Daoy (cell line): ENCODE results near the gene FASTKD3. TPM values are rescaled to one million over a fixed set of nuclear protein-coding genes. Genes with fewer than 3 reads are reported as not detected.

Experiments used
- DNase-seq: peaks from one replicate; pipeline ENCODE4 v3.0.0-alpha.2; 2015; ENCODE audit warnings: low read depth
- total RNA-seq: library from RNA; depleted of rRNA; stranded (reverse); fragments of >200 nt; shearing (Covaris generic); gene quantifications from 2 replicates; pipeline ENCODE4 v1.2.3, GENCODE V29; 2014

FASTKD3 gene
- total RNA-seq, 1 experiment from 2014 or later, result 15.5 TPM

DNA sequence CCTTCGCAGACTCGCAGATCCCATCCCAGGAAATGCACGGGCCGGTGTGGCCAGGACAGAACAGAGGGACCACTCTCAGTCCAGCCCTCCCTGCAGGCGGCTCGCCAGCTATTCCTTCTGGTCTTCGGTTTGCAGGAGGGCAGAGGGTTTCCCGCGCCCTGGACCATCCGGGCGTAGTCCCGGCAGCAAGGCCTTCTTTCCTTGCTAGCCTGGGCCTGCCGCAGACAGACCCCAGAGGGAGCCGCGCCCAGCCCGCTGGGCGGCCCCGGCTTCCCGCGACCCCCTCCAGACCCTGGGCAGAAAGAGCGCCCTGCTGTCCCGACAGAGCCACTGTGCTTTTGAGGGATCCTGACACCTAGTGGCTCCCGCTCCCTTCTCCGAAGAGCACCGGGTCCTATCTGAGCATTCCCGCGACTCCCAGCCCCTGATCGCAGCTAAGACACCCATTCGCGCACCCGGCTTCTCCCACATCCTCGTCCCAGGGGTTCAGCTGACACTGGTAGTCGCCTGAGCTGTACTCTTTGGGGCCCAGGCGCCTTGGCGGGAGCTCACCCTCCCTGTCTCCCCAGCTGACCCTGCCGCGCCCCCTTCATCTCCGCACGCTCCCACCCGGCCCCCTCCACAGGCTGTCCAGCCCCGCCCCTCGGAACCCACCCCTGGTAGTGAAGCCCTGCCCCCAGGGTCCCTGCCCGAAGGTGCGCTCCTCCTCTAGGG, 19.0 kb downstream of the FASTKD3 start:
- DNase-seq, result peak; percentile 30

GRCh38 chr5:7848296-7848695, 20.5 kb downstream of the FASTKD3 start:
- DNase-seq, result no peak

GRCh38 chr5:7846327-7846726, 22.5 kb downstream of the FASTKD3 start:
- DNase-seq, result no peak

DNA sequence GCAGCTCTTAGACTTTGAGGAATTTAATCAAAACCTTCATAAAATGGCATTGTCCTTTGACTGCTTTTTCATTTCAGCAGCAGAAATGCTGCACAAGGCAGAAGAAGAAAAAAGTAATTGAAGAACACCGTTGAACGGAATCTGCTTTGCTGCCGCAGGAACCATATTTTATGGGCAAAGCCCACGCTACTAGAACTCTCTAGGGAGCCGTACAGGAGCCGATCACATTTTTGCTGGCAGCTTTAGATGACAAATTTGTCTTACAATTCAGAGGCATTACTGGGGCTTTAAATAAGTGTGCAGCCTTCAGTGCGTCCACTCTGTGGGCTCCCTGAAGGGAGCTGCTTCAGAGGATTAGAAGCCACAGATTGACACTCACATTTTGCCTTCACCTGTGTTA, 23.3 kb downstream of the FASTKD3 start:
- DNase-seq, result no peak

DNA sequence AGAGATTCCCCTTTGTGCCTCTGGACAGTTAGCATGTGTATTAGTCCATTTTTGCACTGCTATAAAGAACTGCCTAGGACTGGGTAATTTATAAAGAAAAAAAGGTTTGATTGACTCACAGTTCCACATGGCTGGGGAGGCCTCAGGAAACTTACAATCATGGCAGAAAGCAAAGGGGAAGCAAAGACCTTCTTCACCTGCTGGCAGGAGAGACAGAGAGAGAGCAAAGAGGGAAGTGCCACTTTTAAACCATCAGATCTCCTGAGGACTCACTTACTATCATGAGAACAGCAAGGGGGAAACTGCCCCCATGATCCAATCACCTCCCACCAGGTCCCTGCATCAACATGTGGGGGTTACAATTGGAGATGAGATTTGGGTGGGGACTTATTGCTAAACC, 23.9 kb downstream of the FASTKD3 start:
- no peak for DNase-seq

- DNase-seq, result no peak
Observed at GRCh38 chr5:7842531-7842930, 26.3 kb downstream of the FASTKD3 start.

DNA sequence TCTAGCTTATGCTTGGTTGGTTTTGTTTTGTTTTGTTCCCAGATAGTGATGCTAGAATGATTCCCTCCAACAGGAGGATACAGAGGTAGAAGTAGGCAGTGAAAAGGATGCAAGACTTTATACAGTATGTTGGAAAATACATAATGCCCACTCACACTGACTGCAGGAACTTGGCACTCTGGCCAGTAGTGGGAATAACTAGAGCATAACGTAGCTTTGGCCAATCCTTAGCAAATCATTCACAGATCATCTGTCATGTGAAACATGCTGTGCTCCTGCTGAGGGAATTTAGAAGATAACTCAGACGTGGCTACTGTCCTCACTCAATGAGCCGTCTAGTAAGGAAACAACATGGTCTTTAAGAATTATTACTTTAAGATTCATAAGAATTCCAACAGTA, 31.4 kb downstream of the FASTKD3 start:
- DNase-seq, result no peak

GRCh38 chr5:7834982-7835381, 33.8 kb downstream of the FASTKD3 start:
- no peak for DNase-seq

DNA sequence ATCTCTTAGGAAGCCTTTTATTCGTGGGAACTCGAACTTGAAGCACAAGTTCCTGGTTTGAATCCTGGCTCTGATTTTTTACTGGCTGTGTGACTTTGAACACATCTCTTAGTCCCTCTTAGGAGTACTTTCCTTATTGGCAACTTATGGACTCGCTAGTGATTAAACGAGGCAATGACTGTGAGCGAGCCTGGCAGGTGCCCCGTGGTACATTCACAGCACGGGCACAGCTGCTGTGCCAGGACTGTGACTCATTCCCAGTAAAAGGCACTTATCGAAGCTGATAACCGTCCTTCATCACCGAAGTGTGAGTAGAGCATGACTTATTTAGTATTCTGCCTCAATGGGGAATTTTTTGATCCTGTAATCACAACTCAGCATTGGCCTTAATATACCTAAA, 40.6 kb downstream of the FASTKD3 start:
- peak; percentile 46 for DNase-seq

GRCh38 chr5:7827610-7828009, 41.2 kb downstream of the FASTKD3 start:
- no peak for DNase-seq

DNA sequence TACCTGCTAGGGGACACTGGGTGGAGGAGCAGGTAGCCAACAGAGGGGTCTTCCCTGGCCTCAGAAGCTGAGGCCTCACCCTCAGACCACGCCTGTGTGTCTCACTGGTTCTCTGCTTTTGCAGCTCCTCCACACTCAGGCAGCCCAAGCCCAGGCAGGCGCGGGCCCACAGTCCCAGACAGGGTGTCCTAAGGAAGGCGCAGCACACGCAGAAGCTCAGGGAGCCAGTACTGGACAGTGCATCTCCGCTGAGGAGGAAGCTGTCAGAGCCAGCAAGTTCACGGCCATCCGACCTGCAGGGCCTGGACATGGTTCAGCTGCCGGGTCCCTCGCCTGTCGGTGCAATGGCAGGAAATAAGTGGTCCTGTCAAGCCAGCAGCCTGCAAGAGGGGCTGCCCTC, 43.2 kb downstream of the FASTKD3 start:
- no peak for DNase-seq

DNA sequence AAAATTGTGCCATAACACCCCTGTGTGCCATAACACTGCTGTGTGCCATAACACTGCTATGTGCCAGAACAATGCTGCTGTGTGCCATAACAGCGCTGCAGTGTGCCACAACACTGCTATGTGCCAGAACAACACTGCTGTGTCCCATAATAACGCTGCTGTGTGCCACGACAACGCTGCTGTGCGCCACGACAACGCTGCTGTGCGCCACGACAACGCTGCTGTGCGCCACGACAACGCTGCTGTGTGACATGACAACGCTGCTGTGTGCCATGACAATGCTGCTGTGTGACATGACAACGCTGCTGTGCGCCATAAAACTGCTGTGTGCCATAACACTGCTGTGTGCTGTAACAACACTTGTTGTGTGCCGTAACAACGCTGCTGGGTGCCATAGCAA, 43.8 kb downstream of the FASTKD3 start:
- no peak for DNase-seq

DNA sequence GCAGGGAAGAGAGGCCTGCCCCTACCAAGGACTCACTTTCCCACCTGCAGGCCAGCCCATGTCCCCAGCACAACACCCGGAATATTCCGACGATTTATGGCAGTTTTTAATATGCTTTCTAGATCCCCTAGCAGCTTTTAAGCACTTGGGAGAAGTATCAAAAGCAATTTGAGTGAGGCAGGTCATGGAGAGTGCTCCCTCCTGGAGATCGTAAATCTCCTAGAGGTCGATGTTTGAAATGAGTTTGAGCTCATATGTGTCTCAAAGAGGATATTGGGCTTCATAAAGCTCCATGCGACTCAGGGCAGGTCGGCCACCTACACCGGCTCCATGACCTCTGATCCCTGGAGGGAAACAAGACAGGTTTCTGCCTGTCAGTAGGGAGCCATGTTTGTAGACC, 45.2 kb downstream of the FASTKD3 start:
- no peak for DNase-seq

GRCh38 chr5:7822449-7822848, 46.4 kb downstream of the FASTKD3 start:
- DNase-seq, result no peak

DNA sequence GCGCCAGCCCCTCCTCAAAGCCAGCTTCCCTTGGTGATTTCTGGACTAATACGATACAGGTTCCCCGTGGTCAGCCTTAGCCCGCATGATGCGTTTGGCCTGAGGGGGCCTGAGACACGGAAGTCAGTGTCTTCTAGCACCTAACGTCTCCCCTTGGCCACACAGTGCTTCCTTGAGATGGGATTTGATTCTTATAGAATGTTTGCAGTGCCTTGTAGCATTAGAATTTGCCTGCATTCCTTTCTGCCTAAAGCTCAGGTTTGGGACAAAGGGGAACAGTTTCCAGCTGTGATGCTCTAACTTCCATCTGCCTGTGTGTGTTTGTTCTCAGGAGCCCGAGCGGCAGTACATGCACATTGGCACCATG, 52.3 kb downstream of the FASTKD3 start:
- DNase-seq, result no peak

DNA sequence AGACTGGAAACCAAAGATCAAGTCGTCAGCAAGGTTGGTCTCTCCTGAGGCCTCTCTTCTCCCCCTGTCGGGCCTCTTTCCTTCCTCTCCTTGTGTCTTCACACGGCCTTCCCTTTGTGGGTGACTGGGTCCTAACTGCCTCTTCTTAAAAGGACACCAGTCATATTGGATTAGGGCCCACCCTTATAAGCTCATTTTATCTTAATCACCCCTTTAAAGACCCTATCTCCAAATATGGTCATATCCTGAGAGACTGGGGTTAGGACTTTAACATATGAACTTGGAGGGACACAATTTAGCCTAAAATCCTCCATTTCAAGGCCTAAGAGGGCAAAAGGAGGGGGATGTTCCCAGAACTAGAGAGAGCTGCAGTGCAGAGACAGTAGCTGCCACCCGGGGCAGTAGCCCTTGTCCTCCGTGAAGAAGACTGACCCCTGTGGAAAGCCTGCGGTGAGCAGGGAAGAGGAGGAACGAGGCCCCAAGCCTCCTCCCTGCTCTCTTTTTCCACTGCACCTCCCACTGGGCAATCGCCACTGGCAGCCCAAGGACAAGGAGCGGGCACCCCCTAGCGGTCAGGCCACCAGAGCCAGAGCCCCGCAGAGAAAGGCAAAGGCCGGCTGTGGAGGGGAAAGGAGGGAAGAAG, 52.8 kb downstream of the FASTKD3 start:
- DNase-seq, result peak; percentile 86

- no peak for DNase-seq
Observed at GRCh38 chr5:7814816-7815215, 54.0 kb downstream of the FASTKD3 start.

DNA sequence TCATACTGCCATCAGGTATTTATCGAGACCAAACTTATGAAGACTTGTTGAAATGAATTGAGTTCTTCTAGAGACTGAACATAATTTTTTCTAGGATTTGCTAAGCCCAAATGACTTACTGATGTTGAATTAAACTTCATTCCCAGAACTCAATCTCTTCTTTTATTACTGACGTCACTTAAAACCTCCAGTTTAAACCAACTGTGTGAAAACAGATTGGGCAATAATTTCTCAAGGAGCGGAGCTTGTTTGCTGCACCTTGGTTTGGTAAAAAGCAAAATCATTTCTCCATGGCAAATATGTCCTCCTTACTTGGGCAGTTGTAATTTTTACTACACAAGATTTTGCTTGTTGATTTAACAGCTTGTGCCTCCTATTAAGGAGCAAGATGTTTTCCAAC, 55.3 kb downstream of the FASTKD3 start:
- no peak for DNase-seq

DNA sequence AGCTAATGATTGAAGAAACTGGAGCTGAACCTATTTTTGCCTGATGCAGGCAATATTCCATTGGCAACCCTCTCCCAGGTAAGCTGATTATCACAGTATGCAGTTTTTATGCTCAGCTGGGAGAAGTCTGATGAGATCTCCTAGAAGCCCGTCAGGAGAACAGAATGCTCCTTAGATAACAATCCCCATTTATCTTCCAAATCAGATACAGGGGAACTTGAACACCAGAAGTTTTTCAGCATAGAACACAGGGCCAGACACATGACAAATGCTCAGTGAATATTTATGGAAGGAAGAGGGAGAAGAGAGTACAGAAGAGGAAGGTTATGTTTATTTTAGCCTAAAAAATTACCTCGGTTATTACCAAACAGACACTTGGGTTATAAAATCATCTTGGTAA, 55.8 kb downstream of the FASTKD3 start:
- no peak for DNase-seq

- peak; percentile 21 for DNase-seq
Observed at GRCh38 chr5:7811715-7812114, 57.1 kb downstream of the FASTKD3 start.
